ENCODE results near the gene TBC1D19. TPM values are rescaled to one million over a fixed set of nuclear protein-coding genes. Genes with fewer than 3 reads are reported as not detected.

TBC1D19 gene
- total and polyA plus RNA-seq, 9 of the 15 experiments (the other 6 are each of a cell fraction or from before 2014, with no cell fraction given): 0.73 to 5.6 (median 3.7) TPM

- Histone ChIP-seq H2AFZ (ENCODE audit: low read depth, low read length) (no peak overlapping the region), H4K20me1 (replicated peaks; ENCODE audit: control insufficient read depth, insufficient read depth, low read length) (no peaks in the 10 kb centered on the region), H3K9ac (ENCODE audit: insufficient read depth in 1 of 2, low read depth in 2 of 2, low read length in 2 of 2) (no peak overlapping the region), H3K79me2 (ENCODE audit: control insufficient read depth, insufficient read depth, low read length) (no peaks in the 10 kb centered on the region), H3K27ac (ENCODE audit: extremely low read depth, low read depth, low read length) (no peak overlapping the region), H3K4me3 (no peak overlapping the region), H3K9me3 (replicated peaks; ENCODE audit: control insufficient read depth, insufficient read depth, low read depth, low read length) (no peaks in the 10 kb centered on the region), H3K27me3 (ENCODE audit: control insufficient read depth in 2 of 2, insufficient read depth in 2 of 2, low read length in 2 of 2) (no peaks in the 10 kb centered on the region), H3K9me1 (ENCODE audit: control insufficient read depth, insufficient read depth, low read length) (no peaks in the 10 kb centered on the region), H3K4me2 (ENCODE audit: insufficient read depth, low read length) (no peak overlapping the region), H3K36me3 (ENCODE audit: control insufficient read depth, insufficient read depth, low read length) (no peaks in the 10 kb centered on the region), H3K4me1 (replicated peaks in 1 of 2; ENCODE audit: control insufficient read depth in 2 of 2, insufficient read depth in 2 of 2, low read length in 2 of 2) (peaks cover 0 to 30% of the 10 kb centered on the region in 2 experiments; a peak in 4 of 5 replicates)
- ATAC-seq (no peak), FAIRE-seq (no peak), DNase-seq (ENCODE audit: extremely low read depth in 1 of 4, low spot score in 3 of 4) (no peak)
- no TSS peak for BruUV-seq (replicated peaks)
- ChIA-PET POLR2A (interaction anchor here (0.6 kb wide), 1 partner anchor 293 kb away, joined by 3 read pairs; no protein-coding TSS in a partner anchor), CTCF (ENCODE audit: low intra/inter-chr PET ratio) (no interaction called here)
- intact Hi-C loops (cut with micrococcal nuclease) (no loop called here), in situ Hi-C loops (cut with MboI) (no loop called here)
- TF ChIP-seq SLC30A9 (CRISPR knock-in tag; IDR thresholded peaks at IDR 0.05): no peak
- no peak for TF ChIP-seq HNRNPH1 (optimal IDR thresholded peaks at IDR 0.05; ENCODE audit: low read depth, low read length)
- TF ChIP-seq, protein P1, sequence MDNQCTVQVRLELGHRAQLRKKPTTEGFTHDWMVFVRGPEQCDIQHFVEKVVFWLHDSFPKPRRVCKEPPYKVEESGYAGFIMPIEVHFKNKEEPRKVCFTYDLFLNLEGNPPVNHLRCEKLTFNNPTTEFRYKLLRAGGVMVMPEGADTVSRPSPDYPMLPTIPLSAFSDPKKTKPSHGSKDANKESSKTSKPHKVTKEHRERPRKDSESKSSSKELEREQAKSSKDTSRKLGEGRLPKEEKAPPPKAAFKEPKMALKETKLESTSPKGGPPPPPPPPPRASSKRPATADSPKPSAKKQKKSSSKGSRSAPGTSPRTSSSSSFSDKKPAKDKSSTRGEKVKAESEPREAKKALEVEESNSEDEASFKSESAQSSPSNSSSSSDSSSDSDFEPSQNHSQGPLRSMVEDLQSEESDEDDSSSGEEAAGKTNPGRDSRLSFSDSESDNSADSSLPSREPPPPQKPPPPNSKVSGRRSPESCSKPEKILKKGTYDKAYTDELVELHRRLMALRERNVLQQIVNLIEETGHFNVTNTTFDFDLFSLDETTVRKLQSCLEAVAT (IDR thresholded peaks at IDR 0.05): no peak
- no peak for TF ChIP-seq SMAD1 (IDR thresholded peaks at IDR 0.05; ENCODE audit: low read depth, low read length, partially characterized antibody)
- no peak for TF ChIP-seq WHSC1 (IDR thresholded peaks at IDR 0.05; ENCODE audit: low read length)
- no peak for TF ChIP-seq U2AF2 (optimal IDR thresholded peaks at IDR 0.05; ENCODE audit: low read depth, low read length)
- TF ChIP-seq, protein P2, sequence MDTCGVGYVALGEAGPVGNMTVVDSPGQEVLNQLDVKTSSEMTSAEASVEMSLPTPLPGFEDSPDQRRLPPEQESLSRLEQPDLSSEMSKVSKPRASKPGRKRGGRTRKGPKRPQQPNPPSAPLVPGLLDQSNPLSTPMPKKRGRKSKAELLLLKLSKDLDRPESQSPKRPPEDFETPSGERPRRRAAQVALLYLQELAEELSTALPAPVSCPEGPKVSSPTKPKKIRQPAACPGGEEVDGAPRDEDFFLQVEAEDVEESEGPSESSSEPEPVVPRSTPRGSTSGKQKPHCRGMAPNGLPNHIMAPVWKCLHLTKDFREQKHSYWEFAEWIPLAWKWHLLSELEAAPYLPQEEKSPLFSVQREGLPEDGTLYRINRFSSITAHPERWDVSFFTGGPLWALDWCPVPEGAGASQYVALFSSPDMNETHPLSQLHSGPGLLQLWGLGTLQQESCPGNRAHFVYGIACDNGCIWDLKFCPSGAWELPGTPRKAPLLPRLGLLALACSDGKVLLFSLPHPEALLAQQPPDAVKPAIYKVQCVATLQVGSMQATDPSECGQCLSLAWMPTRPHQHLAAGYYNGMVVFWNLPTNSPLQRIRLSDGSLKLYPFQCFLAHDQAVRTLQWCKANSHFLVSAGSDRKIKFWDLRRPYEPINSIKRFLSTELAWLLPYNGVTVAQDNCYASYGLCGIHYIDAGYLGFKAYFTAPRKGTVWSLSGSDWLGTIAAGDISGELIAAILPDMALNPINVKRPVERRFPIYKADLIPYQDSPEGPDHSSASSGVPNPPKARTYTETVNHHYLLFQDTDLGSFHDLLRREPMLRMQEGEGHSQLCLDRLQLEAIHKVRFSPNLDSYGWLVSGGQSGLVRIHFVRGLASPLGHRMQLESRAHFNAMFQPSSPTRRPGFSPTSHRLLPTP (IDR thresholded peaks at IDR 0.05; ENCODE audit: borderline replicate concordance, extremely low read depth, insufficient read length): no peak
- TF ChIP-seq FOXA1 (IDR thresholded peaks at IDR 0.05; ENCODE audit: borderline replicate concordance): no peak
- TF ChIP-seq PPARD (CRISPR knock-in tag; IDR thresholded peaks at IDR 0.05): no peak
- no peak for TF ChIP-seq HMG20A (CRISPR knock-in tag; conservative IDR thresholded peaks at IDR 0.05)
- no peak for TF ChIP-seq MEIS2 (IDR thresholded peaks at IDR 0.05; ENCODE audit: partially characterized antibody)
- WGBS (ENCODE audit: insufficient coverage, low coverage, missing lambda C conversion rate): 73% methylated on average over 2 of the region's 2 CpGs
These were observed 195.3 kb downstream of the TBC1D19 start for GRCh38 chr4:26779224-26779623.
